Dermis lymphatic vessel endothelial cell (primary cell): ENCODE results near the gene KCNJ18. TPM values are rescaled to one million over a fixed set of nuclear protein-coding genes. Genes with fewer than 3 reads are reported as not detected.

Experiments
- total RNA-seq: library from RNA; depleted of rRNA; stranded (reverse); fragments of >200 nt; gene quantifications from 2 replicates; pipeline ENCODE4 v1.2.1, GENCODE V29; 2014

Gene KCNJ18
- not detected in 2 replicates for total RNA-seq

DNA sequence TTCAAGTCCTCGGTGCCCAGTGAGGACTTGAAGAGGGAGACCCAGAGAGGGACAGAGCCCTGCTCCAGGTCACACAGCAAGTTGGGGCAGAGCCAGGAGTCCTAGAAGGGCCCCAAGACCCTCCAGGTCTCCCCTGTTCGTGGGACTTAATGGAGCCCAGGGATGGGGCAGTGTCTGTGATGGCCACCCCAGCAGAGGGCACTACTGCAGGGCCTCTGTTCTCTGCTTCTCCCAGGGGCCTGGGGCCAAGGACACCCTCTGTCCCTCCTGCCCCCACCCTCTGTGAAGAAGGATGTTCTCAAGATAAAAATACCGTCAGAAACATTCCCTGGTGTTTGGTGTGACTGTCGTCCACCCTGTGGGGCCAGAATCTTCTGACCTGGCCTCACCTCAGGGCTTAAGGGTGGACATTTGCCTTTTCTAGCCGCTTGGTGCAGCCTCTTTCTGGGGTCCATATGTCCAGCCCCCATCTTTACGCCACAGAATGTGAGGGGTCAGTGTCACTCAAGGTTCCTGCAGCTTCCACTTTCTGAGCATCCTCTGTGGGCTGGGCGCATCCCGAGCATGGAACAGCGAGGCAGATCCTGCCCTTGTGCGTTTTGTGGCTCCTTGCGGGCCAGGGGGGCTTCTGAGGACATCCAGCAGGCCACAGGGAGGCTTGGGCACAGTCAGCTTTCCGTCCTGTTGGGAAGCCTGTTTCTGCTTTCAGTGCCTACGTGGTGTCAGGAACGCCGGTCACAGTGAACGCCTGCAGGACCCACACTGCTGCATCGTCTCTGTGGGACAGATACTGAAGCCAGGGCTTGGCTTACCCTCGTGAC, at the start of gene KCNJ18:
TSS of gene KCNJ18 (plus strand) at position 641 of the 821 bp plus-strand sequence. CDS start 10,264 bp downstream, outside the sequence.

